HCT116 (cell line): ENCODE measurements around the gene FOXM1.

ENCODE experiments used
- CTCF ChIP-seq, 3 experiments: fragments of 200-600 bp in 1 of 3; sonication (generic) in 1 of 3; IDR thresholded peaks in 2 of 3; conservative IDR thresholded peaks in 1 of 3; 2 replicates each; pipeline ENCODE4 v1.5.1; 2012 to 2017; ENCODE audit warnings: low read depth in 2 of 3, low read length in 2 of 3, antibody characterized with exemption in 1 of 3, borderline replicate concordance in 1 of 3, control low read depth in 1 of 3, mild to moderate bottlenecking in 1 of 3, mixed read lengths in 1 of 3, mixed run types in 1 of 3, moderate library complexity in 1 of 3; ENCODE audit not compliant: insufficient read depth in 1 of 3
- EZH2phosphoT487 ChIP-seq: fragments of 200-600 bp; IDR thresholded peaks from 2 replicates; pipeline ENCODE4 v1.6.1; 2018; ENCODE audit warnings: antibody characterized with exemption, borderline replicate concordance
- MAX ChIP-seq: IDR thresholded peaks from 2 replicates; pipeline ENCODE4 v1.6.1; 2012
- POLR2AphosphoS5 ChIP-seq: IDR thresholded peaks from 2 replicates; pipeline ENCODE4 v1.6.1; 2011; ENCODE audit warnings: mild to moderate bottlenecking, low read depth, low read length, moderate library complexity
- RAD21 ChIP-seq: IDR thresholded peaks from 2 replicates; pipeline ENCODE4 v1.6.1; 2012; ENCODE audit warnings: low read depth, mild to moderate bottlenecking
- SIN3A ChIP-seq: IDR thresholded peaks from 2 replicates; pipeline ENCODE4 v1.6.1; 2012; ENCODE audit warnings: low read depth
- SP1 ChIP-seq: IDR thresholded peaks from 2 replicates; pipeline ENCODE4 v1.6.1; 2012; ENCODE audit warnings: low read depth

GRCh38 chr12:2884810-2885209, 7.8 kb upstream of the FOXM1 start:
- TF ChIP-seq CTCF (IDR thresholded peaks at IDR 0.05 in 2 of 3, conservative IDR thresholded peaks at IDR 0.05 in 1 of 3; ENCODE audit: borderline replicate concordance in 1 of 3, insufficient read depth in 1 of 3, low read depth in 2 of 3, low read length in 2 of 3) (no peak), SIN3A (no peak), SP1 (no peak), MAX (no peak), EZH2phosphoT487 (no peak), POLR2AphosphoS5 (no peak), RAD21 (no peak)
